ENCODE results near the gene DGKE. TPM values are rescaled to one million over a fixed set of nuclear protein-coding genes. Genes with fewer than 3 reads are reported as not detected.

Gene DGKE
- total and polyA plus RNA-seq, 2 experiments from 2014 or later: 1.2 to 5.5 TPM

GRCh38 chr17:56880133-56880532 lies 46.2 kb downstream of the DGKE start:
- Histone ChIP-seq H3K27me3 (no peaks in the 10 kb centered on the region), H3K9me2 (replicated peaks; ENCODE audit: insufficient read depth) (no peaks in the 10 kb centered on the region), H2AFZ (no peak overlapping the region), H3K27ac (no peak overlapping the region), H4K20me1 (ENCODE audit: insufficient read depth, poor library complexity, severe bottlenecking) (no peaks in the 10 kb centered on the region), H3K4me1 (ENCODE audit: insufficient read depth) (no peaks in the 10 kb centered on the region), H3K4me2 (no peak overlapping the region), H3K9me3 (ENCODE audit: low read depth) (no peaks in the 10 kb centered on the region), H3K4me3 (no peak overlapping the region), H3K36me3 (replicated peaks; ENCODE audit: insufficient read depth, low read depth) (no peaks in the 10 kb centered on the region), H3K79me2 (no peaks in the 10 kb centered on the region)
- no peak for TF ChIP-seq EZH2 (IDR thresholded peaks at IDR 0.05; ENCODE audit: borderline replicate concordance)
- TF ChIP-seq EZH2phosphoT487 (IDR thresholded peaks at IDR 0.05; ENCODE audit: low read depth, severe bottlenecking, unreplicated experiment): no peak
- no peak for TF ChIP-seq CTCF (IDR thresholded peaks at IDR 0.05; ENCODE audit: poor library complexity)
- WGBS (ENCODE audit: low lambda C conversion rate, missing lambda C conversion rate): 90% methylated on average over 3 of the region's 3 CpGs
- no peak for DNase-seq (ENCODE audit: low spot score)

GRCh38 chr17:56880571-56880970 lies 46.6 kb downstream of the DGKE start:
- no peak overlapping the region for H3K4me3 ChIP-seq
- no peak overlapping the region for H3K27ac ChIP-seq
- no peaks in the 10 kb centered on the region for H3K9me2 ChIP-seq (replicated peaks; ENCODE audit: insufficient read depth)
- H2AFZ ChIP-seq: no peak overlapping the region
- no peaks in the 10 kb centered on the region for H3K27me3 ChIP-seq
- no peak overlapping the region for H3K4me2 ChIP-seq
- no peaks in the 10 kb centered on the region for H3K79me2 ChIP-seq
- 89% methylated on average over 8 of the region's 8 CpGs for WGBS (ENCODE audit: low lambda C conversion rate, missing lambda C conversion rate)
- no peak for DNase-seq (ENCODE audit: low spot score)
- TF ChIP-seq CTCF (IDR thresholded peaks at IDR 0.05; ENCODE audit: poor library complexity) (no peak), EZH2phosphoT487 (IDR thresholded peaks at IDR 0.05; ENCODE audit: low read depth, severe bottlenecking, unreplicated experiment) (no peak), EZH2 (IDR thresholded peaks at IDR 0.05; ENCODE audit: borderline replicate concordance) (no peak)
- H3K9me3 ChIP-seq (ENCODE audit: low read depth): no peaks in the 10 kb centered on the region
- H4K20me1 ChIP-seq (ENCODE audit: insufficient read depth, poor library complexity, severe bottlenecking): no peaks in the 10 kb centered on the region
- no peaks in the 10 kb centered on the region for H3K4me1 ChIP-seq (ENCODE audit: insufficient read depth)
- H3K36me3 ChIP-seq (replicated peaks; ENCODE audit: insufficient read depth, low read depth): no peaks in the 10 kb centered on the region

GRCh38 chr17:56881685-56882295 lies 47.8 kb downstream of the DGKE start:
- Histone ChIP-seq H3K27me3 (no peaks in the 10 kb centered on the region), H3K27ac (no peak overlapping the region), H3K9me3 (ENCODE audit: low read depth) (no peaks in the 10 kb centered on the region), H3K79me2 (no peaks in the 10 kb centered on the region), H3K9me2 (replicated peaks; ENCODE audit: insufficient read depth) (no peaks in the 10 kb centered on the region), H3K4me2 (no peak overlapping the region), H3K4me1 (ENCODE audit: insufficient read depth) (peaks cover 8% of the 10 kb centered on the region), H3K4me3 (no peak overlapping the region), H4K20me1 (ENCODE audit: insufficient read depth, poor library complexity, severe bottlenecking) (no peaks in the 10 kb centered on the region), H2AFZ (no peak overlapping the region), H3K36me3 (replicated peaks; ENCODE audit: insufficient read depth, low read depth) (no peaks in the 10 kb centered on the region)
- 96% methylated on average over 3 of the region's 3 CpGs for WGBS (ENCODE audit: low lambda C conversion rate, missing lambda C conversion rate)
- no peak for TF ChIP-seq EZH2 (IDR thresholded peaks at IDR 0.05; ENCODE audit: borderline replicate concordance)
- no peak for TF ChIP-seq CTCF (IDR thresholded peaks at IDR 0.05; ENCODE audit: poor library complexity)
- TF ChIP-seq EZH2phosphoT487 (IDR thresholded peaks at IDR 0.05; ENCODE audit: low read depth, severe bottlenecking, unreplicated experiment): no peak
- no peak for DNase-seq (ENCODE audit: low spot score)
